Left cardiac atrium (tissue), 4 donors: Measurements from ENCODE around the gene SHROOM4. TPM values are rescaled to one million over a fixed set of nuclear protein-coding genes. Genes with fewer than 3 reads are reported as not detected.

Source experiments
- ATAC-seq, 2 donors: fragments of 200-7000 bp; cut with Tn5 transposase; one replicate each; pipeline ENCODE4 v1.9.1; 2020; ENCODE audit warnings: mild to moderate bottlenecking in 2 of 2, moderate library complexity in 2 of 2
- DNase-seq: peaks from one replicate; pipeline ENCODE4 v3.0.0-alpha.2; 2020
- intact Hi-C, 2 donors: fragments of 100-400 bp; cut with DNase I; formaldehyde crosslinking; loops; one replicate each; pipeline versions ENCODE4 v1.14.1 to v1.15.1; 2022 to 2023
- total RNA-seq, 2 donors: library from RNA; stranded (reverse); fragmentation: NEBNext Ultra II Directional; extraction: Animal tissue kit (Norgen Biotek cat#: 25700); gene quantifications; one replicate each; pipeline ENCODE4 v1.2.1, GENCODE V29; 2021
- donor health status: DM: no; HTN: yes; CAD: no.
- donor health status: DM: no; HTN: yes; CAD: no; lungs with severe emphysema.
- donor health status: DM: yes; HTN: yes; CAD: no.
- donor health status: Dilated cardiomyopathy.

The SHROOM4 gene
- total RNA-seq, 2 donors from 2014 or later = 8.3 to 19.0 TPM

GRCh38 chrX:50635817-50636365 lies 178.1 kb downstream of the SHROOM4 start:
- no peak for ATAC-seq
- DNase-seq = no peak
- intact Hi-C loops = no loop called here

GRCh38 chrX:50635162-50635561 lies 178.8 kb downstream of the SHROOM4 start:
- intact Hi-C loops = no loop called here
- no peak for DNase-seq
- ATAC-seq = no peak

- DNase-seq (no peak), ATAC-seq (no peak)
- intact Hi-C loops = no loop called here
Measured at GRCh38 chrX:50629774-50630173, 184.2 kb downstream of the SHROOM4 start.

- no peak for ATAC-seq
- DNase-seq = no peak
- intact Hi-C loops = no loop called here
Measured at GRCh38 chrX:50627696-50628095, 186.3 kb downstream of the SHROOM4 start.

- DNase-seq (no peak), ATAC-seq (no peak)
- intact Hi-C loops = no loop called here
Measured at GRCh38 chrX:50626432-50626831, 187.6 kb downstream of the SHROOM4 start.

- no peak for DNase-seq
- no peak for ATAC-seq
- intact Hi-C loops = no loop called here
Measured at GRCh38 chrX:50622751-50623150, 191.2 kb downstream of the SHROOM4 start.

GRCh38 chrX:50618788-50619558 lies 195.0 kb downstream of the SHROOM4 start:
- intact Hi-C loops = no loop called here
- DNase-seq = peak; percentile 29
- ATAC-seq = peak; percentile 50 to 74

- ATAC-seq = no peak
- DNase-seq = no peak
- intact Hi-C loops = no loop called here
Measured at GRCh38 chrX:50617183-50617582, 196.8 kb downstream of the SHROOM4 start.

- intact Hi-C loops = no loop called here
- ATAC-seq (no peak), DNase-seq (no peak)
Measured at GRCh38 chrX:50615570-50616158, 198.3 kb downstream of the SHROOM4 start.

- DNase-seq = no peak
Measured at GRCh38 chrX:50614460-50614859, 199.5 kb downstream of the SHROOM4 start.

GRCh38 chrX:50613846-50614245 lies 200.1 kb downstream of the SHROOM4 start:
- intact Hi-C loops = no loop called here
- DNase-seq (no peak), ATAC-seq (no peak)

More at GRCh38 chrX:50614460-50614859, 199.5 kb downstream of the SHROOM4 start:
- intact Hi-C loops = no loop called here
- ATAC-seq = no peak

GRCh38 chrX:50609796-50610195 lies 204.2 kb downstream of the SHROOM4 start:
- DNase-seq = no peak
- no peak for ATAC-seq
- intact Hi-C loops = no loop called here

GRCh38 chrX:50606300-50606950 lies 207.6 kb downstream of the SHROOM4 start:
- DNase-seq = no peak
- intact Hi-C loops = no loop called here
- ATAC-seq = no peak

GRCh38 chrX:50596056-50596455 lies 217.9 kb downstream of the SHROOM4 start:
- intact Hi-C loops = no loop called here
- DNase-seq (no peak), ATAC-seq (no peak)

GRCh38 chrX:50594788-50595187 lies 219.2 kb downstream of the SHROOM4 start:
- no peak for DNase-seq
- peak; percentile 25 to 41 for ATAC-seq
- intact Hi-C loops = no loop called here

- no peak for DNase-seq
- ATAC-seq = no peak
- intact Hi-C loops = no loop called here
Measured at GRCh38 chrX:50586980-50587379, 227.0 kb downstream of the SHROOM4 start.

- DNase-seq (no peak), ATAC-seq (no peak)
- intact Hi-C loops = no loop called here
Measured at GRCh38 chrX:50586407-50586806, 227.6 kb downstream of the SHROOM4 start.

GRCh38 chrX:50581405-50581804 lies 232.6 kb downstream of the SHROOM4 start:
- ATAC-seq = no peak
- intact Hi-C loops = loop anchor here in 1 of 2 donors (5.0 kb wide), 1 partner anchor 664 kb away; no protein-coding TSS in a partner anchor
- no peak for DNase-seq

GRCh38 chrX:50579955-50580354 lies 234.0 kb downstream of the SHROOM4 start:
- DNase-seq = no peak
- peak; percentile 61 to 63 for ATAC-seq
- intact Hi-C loops = loop anchor here in 1 of 2 donors (5.0 kb wide), 2 partner anchors 478 to 663 kb away; no protein-coding TSS in a partner anchor

- ATAC-seq (no peak), DNase-seq (no peak)
- intact Hi-C loops = loop anchor here in 1 of 2 donors (5.0 kb wide), 1 partner anchor 475 kb away; no protein-coding TSS in a partner anchor
Measured at GRCh38 chrX:50577326-50577725, 236.7 kb downstream of the SHROOM4 start.
